Keratinocyte (primary cell): ENCODE data around the gene BSG. TPM values are rescaled to one million over a fixed set of nuclear protein-coding genes. Genes with fewer than 3 reads are reported as not detected.

Experiments
- DNase-seq: peaks from one replicate; pipeline ENCODE4 v3.0.0-alpha.2; 2011; ENCODE audit warnings: low read depth, missing footprints, low spot score
- FAIRE-seq: peaks from 2 replicates; lab custom pipeline; 2011; peaks lifted over from hg19 to GRCh38; lab: Jason Lieb, UNC
- H2AFZ ChIP-seq: 2 replicates; pipeline ENCODE4 v1.6.0; 2012; ENCODE audit warnings: low read length, control low read depth, inconsistent platforms; ENCODE audit not compliant: control insufficient read depth
- H3K27ac ChIP-seq: 2 replicates; pipeline ENCODE4 v1.5.1; 2011; ENCODE audit warnings: low read length; ENCODE audit not compliant: control insufficient read depth, insufficient read depth
- H3K27me3 ChIP-seq: 3 replicates; pipeline ENCODE4 v1.6.0; 2011; ENCODE audit warnings: low read length; ENCODE audit not compliant: control insufficient read depth, insufficient read depth; ENCODE audit errors: extremely low read depth
- H3K36me3 ChIP-seq, 2 experiments: 2 replicates in 1 of 2; 3 replicates in 1 of 2; pipeline ENCODE4 v1.5.1; 2011; ENCODE audit warnings: low read length in 2 of 2, mild to moderate bottlenecking in 1 of 2; ENCODE audit not compliant: control insufficient read depth in 2 of 2, insufficient read depth in 2 of 2; ENCODE audit errors: extremely low read depth in 1 of 2
- H3K4me1 ChIP-seq: 3 replicates; pipeline ENCODE4 v1.5.1; 2011; ENCODE audit warnings: low read length; ENCODE audit not compliant: control insufficient read depth, insufficient read depth; ENCODE audit errors: extremely low read depth
- H3K4me2 ChIP-seq: 3 replicates; pipeline ENCODE4 v1.6.0; 2011; ENCODE audit warnings: low read depth, low read length; ENCODE audit not compliant: control insufficient read depth, insufficient read depth; ENCODE audit errors: extremely low read depth
- H3K4me3 ChIP-seq, 3 experiments: fragments of 200-600 bp in 1 of 3; sonication (generic) in 1 of 3; 2 replicates in 2 of 3; 3 replicates in 1 of 3; pipeline ENCODE4 v1.5.1; 2011 to 2016; ENCODE audit warnings: low read length in 3 of 3, mild to moderate bottlenecking in 3 of 3, control low read depth in 2 of 3, inconsistent platforms in 1 of 3, low read depth in 1 of 3, mixed read lengths in 1 of 3, mixed run types in 1 of 3, moderate library complexity in 1 of 3; ENCODE audit not compliant: control insufficient read depth in 2 of 3, insufficient read depth in 2 of 3; ENCODE audit errors: extremely low read depth in 1 of 3
- H3K79me2 ChIP-seq: 2 replicates; pipeline ENCODE4 v1.6.0; 2012; ENCODE audit warnings: low read length; ENCODE audit not compliant: control insufficient read depth, insufficient read depth
- H3K9ac ChIP-seq: 3 replicates; pipeline ENCODE4 v1.6.0; 2011; ENCODE audit warnings: low read length; ENCODE audit not compliant: control insufficient read depth, insufficient read depth; ENCODE audit errors: extremely low read depth
- H3K9me1 ChIP-seq: 3 replicates; pipeline ENCODE4 v1.6.0; 2011; ENCODE audit warnings: low read length; ENCODE audit not compliant: control insufficient read depth, insufficient read depth; ENCODE audit errors: extremely low read depth
- H3K9me3 ChIP-seq: 2 replicates; pipeline ENCODE4 v1.5.1; 2012; ENCODE audit warnings: low read depth, low read length; ENCODE audit not compliant: control insufficient read depth
- H4K20me1 ChIP-seq: 3 replicates; pipeline ENCODE4 v1.6.0; 2011; ENCODE audit warnings: low read length; ENCODE audit not compliant: control insufficient read depth, insufficient read depth; ENCODE audit errors: extremely low read depth
- EZH2 ChIP-seq: IDR thresholded peaks from one replicate; pipeline ENCODE4 v1.6.1; 2012; ENCODE audit warnings: inconsistent platforms, mild to moderate bottlenecking, low read length, moderate library complexity
- dilution Hi-C: fragments of 300-500 bp; cut with MboI; formaldehyde crosslinking; loops from one replicate; pipeline ENCODE4 v1.7.0; 2020; ENCODE audit warnings: low sequenced_read_pairs; ENCODE audit not compliant: extremely low pct_ligation_motif_present
- polyA plus RNA-seq, 5 experiments: library from polyadenylated mRNA; depleted of rRNA in 3 of 5; stranded (reverse) in 3 of 5; stranded (forward) in 1 of 5; unstranded in 1 of 5; fragments of >200 nt; gene quantifications; 1 replicate in 1 of 5; 2 replicates in 3 of 5; 3 replicates in 1 of 5; pipeline versions ENCODE4 v1.2.1 to v1.2.3, GENCODE V29; 2011 to 2012; ENCODE audit warnings: missing spikeins in 2 of 5, low read depth in 1 of 5, low replicate concordance in 1 of 5
- TF ChIP-seq, protein P1 (sequence below), 3 experiments: IDR thresholded peaks in 1 of 3; conservative IDR thresholded peaks in 1 of 3; optimal IDR thresholded peaks in 1 of 3; 2 replicates in 2 of 3; 3 replicates in 1 of 3; pipeline versions ENCODE3 to v1.5.1; 2011; ENCODE audit warnings: low read length in 3 of 3, mild to moderate bottlenecking in 3 of 3, moderate library complexity in 2 of 3, control low read depth in 1 of 3, inconsistent platforms in 1 of 3; ENCODE audit not compliant: insufficient read depth in 2 of 3; ENCODE audit errors: extremely low read depth in 1 of 3

BSG gene
- polyA plus RNA-seq, 1 donor (not counting 4 experiments of a cell fraction or from before 2014, with no cell fraction given) = 388 TPM

GRCh38 chr19:612941-613340, 40.5 kb downstream of the BSG start:
- Histone ChIP-seq H4K20me1 (peaks cover 8% of the 10 kb centered on the region), H3K9ac (no peak overlapping the region), H3K9me1 (no peaks in the 10 kb centered on the region), H3K9me3 (no peaks in the 10 kb centered on the region), H3K27ac (no peak overlapping the region), H2AFZ (no peak overlapping the region), H3K27me3 (no peaks in the 10 kb centered on the region), H3K4me1 (peaks cover 18% of the 10 kb centered on the region), H3K79me2 (no peaks in the 10 kb centered on the region), H3K4me2 (no peak overlapping the region), H3K36me3 (peaks cover 0 to 7% of the 10 kb centered on the region in 2 experiments), H3K4me3 (no peak overlapping the region)
- DNase-seq (no peak), FAIRE-seq (no peak)
- TF ChIP-seq, protein P1, sequence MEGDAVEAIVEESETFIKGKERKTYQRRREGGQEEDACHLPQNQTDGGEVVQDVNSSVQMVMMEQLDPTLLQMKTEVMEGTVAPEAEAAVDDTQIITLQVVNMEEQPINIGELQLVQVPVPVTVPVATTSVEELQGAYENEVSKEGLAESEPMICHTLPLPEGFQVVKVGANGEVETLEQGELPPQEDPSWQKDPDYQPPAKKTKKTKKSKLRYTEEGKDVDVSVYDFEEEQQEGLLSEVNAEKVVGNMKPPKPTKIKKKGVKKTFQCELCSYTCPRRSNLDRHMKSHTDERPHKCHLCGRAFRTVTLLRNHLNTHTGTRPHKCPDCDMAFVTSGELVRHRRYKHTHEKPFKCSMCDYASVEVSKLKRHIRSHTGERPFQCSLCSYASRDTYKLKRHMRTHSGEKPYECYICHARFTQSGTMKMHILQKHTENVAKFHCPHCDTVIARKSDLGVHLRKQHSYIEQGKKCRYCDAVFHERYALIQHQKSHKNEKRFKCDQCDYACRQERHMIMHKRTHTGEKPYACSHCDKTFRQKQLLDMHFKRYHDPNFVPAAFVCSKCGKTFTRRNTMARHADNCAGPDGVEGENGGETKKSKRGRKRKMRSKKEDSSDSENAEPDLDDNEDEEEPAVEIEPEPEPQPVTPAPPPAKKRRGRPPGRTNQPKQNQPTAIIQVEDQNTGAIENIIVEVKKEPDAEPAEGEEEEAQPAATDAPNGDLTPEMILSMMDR (optimal IDR thresholded peaks at IDR 0.05 in 1 of 3, IDR thresholded peaks at IDR 0.05 in 1 of 3, conservative IDR thresholded peaks at IDR 0.05 in 1 of 3; ENCODE audit: extremely low read depth in 1 of 3, insufficient read depth in 2 of 3, low read length in 3 of 3) = no peak
- TF ChIP-seq EZH2 = no peak
- dilution Hi-C loops = no loop called here

DNA sequence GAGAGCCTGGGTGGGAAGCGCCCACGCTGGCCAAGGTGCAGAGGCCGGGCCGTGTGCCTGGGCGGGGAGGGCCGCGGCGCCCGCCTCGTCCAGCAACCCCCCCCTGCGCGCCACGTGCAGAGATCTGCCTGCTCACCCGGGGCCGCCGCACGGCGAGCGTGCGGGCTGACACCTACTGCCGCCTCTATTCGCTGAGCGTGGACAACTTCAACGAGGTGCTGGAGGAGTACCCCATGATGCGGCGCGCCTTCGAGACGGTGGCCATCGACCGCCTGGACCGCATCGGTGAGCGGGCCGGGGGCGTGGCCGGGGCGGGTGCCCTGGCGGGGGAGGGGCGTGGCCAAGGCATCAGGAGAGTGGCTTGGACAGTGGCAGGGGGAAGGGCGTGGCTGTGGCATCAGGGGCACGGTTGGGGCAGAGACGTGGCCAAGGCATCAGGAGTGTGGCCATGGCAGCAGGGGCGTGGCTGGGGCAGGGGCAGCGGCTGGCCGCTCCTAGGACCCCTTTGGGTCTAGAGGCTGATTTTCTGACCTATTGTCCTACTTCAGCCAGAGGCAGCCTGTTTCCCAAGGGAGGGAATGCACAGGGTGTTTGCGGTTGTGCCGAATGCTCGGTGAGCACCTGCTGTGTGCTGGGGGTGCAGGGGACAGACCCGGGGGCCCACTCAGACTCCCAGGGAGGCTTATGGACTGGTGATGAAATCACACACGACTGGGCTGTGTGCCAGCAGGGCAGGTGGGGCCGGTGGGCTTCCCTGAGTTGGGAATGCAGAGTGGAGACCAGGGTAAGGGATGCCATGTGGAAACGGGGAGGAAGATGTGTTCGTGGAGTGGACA, 41.6 kb downstream of the BSG start:
- H3K4me3 ChIP-seq = no peak overlapping the region
- TF ChIP-seq, protein P1 (optimal IDR thresholded peaks at IDR 0.05 in 1 of 3, IDR thresholded peaks at IDR 0.05 in 1 of 3, conservative IDR thresholded peaks at IDR 0.05 in 1 of 3; ENCODE audit: extremely low read depth in 1 of 3, insufficient read depth in 2 of 3, low read length in 3 of 3) = no peak
- TF ChIP-seq EZH2 = no peak
- H3K27ac ChIP-seq = no peak overlapping the region
- no peak overlapping the region for H3K9ac ChIP-seq
- H4K20me1 ChIP-seq = peaks cover 8% of the 10 kb centered on the region
- no peak for FAIRE-seq
- no peak overlapping the region for H2AFZ ChIP-seq
- no peaks in the 10 kb centered on the region for H3K79me2 ChIP-seq
- DNase-seq = no peak
- no peaks in the 10 kb centered on the region for H3K9me3 ChIP-seq
- dilution Hi-C loops = no loop called here
- H3K4me2 ChIP-seq = no peak overlapping the region
- H3K36me3 ChIP-seq = peaks cover 4 to 10% of the 10 kb centered on the region in 2 experiments
- no peaks in the 10 kb centered on the region for H3K27me3 ChIP-seq
- H3K4me1 ChIP-seq = peaks cover 18% of the 10 kb centered on the region
- no peaks in the 10 kb centered on the region for H3K9me1 ChIP-seq
